NT2/D1 (cell line): ENCODE measurements around the gene GTPBP3.

Experiments used
- DNase-seq: peaks from one replicate; pipeline ENCODE4 v3.0.0-alpha.2; 2011; ENCODE audit warnings: low read depth, low spot score
- H3K27me3 ChIP-seq: 2 replicates; pipeline ENCODE4 v1.6.0; 2011; ENCODE audit warnings: mild to moderate bottlenecking; ENCODE audit not compliant: insufficient read length, insufficient read depth
- H3K36me3 ChIP-seq: 2 replicates; pipeline ENCODE4 v1.6.1; 2011; ENCODE audit warnings: mild to moderate bottlenecking, low read length, mixed read lengths; ENCODE audit not compliant: insufficient read depth, insufficient read length
- H3K4me1 ChIP-seq: 2 replicates; pipeline ENCODE4 v1.5.1; 2011; ENCODE audit not compliant: insufficient read depth, insufficient read length
- H3K4me3 ChIP-seq: 2 replicates; pipeline ENCODE4 v1.5.1; 2011; ENCODE audit warnings: low read depth; ENCODE audit not compliant: insufficient read length
- H3K9ac ChIP-seq: 2 replicates; pipeline ENCODE4 v1.6.0; 2011; ENCODE audit warnings: low read depth; ENCODE audit not compliant: insufficient read length
- H3K9me3 ChIP-seq: 2 replicates; pipeline ENCODE4 v1.5.1; 2011; ENCODE audit warnings: mild to moderate bottlenecking, low read length; ENCODE audit not compliant: insufficient read depth
- SUZ12 ChIP-seq: IDR thresholded peaks from 2 replicates; pipeline ENCODE4 v1.6.1; 2011; ENCODE audit not compliant: insufficient read length, insufficient read depth; ENCODE audit errors: extremely low read depth
- YY1 ChIP-seq: IDR thresholded peaks from 2 replicates; pipeline ENCODE4 v1.6.1; 2011; ENCODE audit not compliant: insufficient read length, insufficient read depth
- ZNF274 ChIP-seq: IDR thresholded peaks from 2 replicates; pipeline ENCODE4 v1.6.1; 2011; ENCODE audit warnings: mild to moderate bottlenecking, low read depth, low read length

Gene GTPBP3

DNA sequence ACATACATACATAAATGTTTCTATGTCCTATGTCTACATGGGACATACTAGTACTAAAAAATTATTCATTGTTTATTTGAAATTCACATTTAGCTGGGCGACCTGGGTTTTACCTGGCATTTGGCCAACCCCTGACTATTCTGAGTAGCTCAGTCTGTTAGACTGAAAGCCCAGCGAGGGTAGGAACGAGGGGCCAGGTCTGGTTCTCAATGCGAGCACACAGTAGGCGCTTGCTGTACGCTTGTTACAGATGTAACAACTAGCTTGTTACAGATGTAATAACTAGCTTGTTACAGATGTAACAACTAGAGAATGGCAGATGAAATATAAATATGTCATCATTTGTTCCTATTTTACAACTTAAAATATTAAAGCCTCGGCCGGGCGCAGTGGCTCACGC lies 1.8 kb upstream of the GTPBP3 start:
- H3K4me3 ChIP-seq: no peak overlapping the region
- H3K9me3 ChIP-seq: peaks cover 5% of the 10 kb centered on the region; the same call in 1 of the 2 replicates
- H3K27me3 ChIP-seq: no peaks in the 10 kb centered on the region
- DNase-seq: no peak
- TF ChIP-seq ZNF274: no peak
- TF ChIP-seq YY1: no peak
- TF ChIP-seq SUZ12: no peak
- H3K4me1 ChIP-seq: peaks cover 15% of the 10 kb centered on the region
- H3K36me3 ChIP-seq: peaks cover 36% of the 10 kb centered on the region
- H3K9ac ChIP-seq: no peak overlapping the region

DNA sequence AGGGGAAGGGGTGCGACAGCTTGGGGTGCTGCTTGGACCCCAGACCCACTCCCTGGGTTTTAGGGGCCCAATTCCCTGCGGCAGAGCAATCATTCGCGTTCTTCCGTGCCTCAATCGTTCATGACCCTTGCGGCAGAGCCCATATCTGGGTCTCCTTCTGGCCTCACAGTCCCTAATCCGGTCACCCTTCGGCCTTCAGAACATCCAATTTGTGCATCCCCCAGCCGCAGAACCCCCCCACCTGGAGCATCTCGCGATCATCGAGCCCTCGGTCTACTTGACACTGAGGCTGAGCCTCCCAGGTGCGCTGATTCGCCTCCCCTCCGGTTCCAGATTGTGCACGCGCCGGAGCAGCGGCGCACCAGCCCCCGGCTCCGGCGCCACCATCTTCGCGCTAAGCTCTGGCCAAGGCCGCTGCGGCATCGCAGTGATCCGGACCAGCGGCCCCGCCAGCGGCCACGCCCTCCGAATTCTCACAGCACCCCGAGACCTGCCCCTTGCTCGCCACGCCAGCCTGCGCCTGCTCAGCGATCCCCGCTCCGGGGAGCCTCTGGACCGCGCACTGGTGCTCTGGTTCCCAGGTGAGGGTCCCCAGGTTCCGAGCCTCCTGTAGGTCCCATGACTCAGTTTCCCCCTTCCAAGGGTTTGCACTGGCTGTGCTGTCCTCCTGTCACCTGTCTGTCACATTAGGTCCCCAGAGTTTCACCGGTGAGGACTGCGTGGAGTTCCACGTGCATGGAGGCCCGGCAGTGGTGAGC lies 501 bp downstream of the GTPBP3 start:
- Histone ChIP-seq H3K4me1 (peaks cover 24% of the 10 kb centered on the region), H3K4me3 (peak overlapping the region; percentile 99), H3K9ac (peak overlapping the region; percentile 97), H3K9me3 (peaks cover 2% of the 10 kb centered on the region; the same call in 1 of the 2 replicates), H3K27me3 (no peaks in the 10 kb centered on the region), H3K36me3 (peaks cover 36% of the 10 kb centered on the region)
- TF ChIP-seq ZNF274 (no peak), YY1 (no peak), SUZ12 (no peak)
- DNase-seq: no peak

DNA sequence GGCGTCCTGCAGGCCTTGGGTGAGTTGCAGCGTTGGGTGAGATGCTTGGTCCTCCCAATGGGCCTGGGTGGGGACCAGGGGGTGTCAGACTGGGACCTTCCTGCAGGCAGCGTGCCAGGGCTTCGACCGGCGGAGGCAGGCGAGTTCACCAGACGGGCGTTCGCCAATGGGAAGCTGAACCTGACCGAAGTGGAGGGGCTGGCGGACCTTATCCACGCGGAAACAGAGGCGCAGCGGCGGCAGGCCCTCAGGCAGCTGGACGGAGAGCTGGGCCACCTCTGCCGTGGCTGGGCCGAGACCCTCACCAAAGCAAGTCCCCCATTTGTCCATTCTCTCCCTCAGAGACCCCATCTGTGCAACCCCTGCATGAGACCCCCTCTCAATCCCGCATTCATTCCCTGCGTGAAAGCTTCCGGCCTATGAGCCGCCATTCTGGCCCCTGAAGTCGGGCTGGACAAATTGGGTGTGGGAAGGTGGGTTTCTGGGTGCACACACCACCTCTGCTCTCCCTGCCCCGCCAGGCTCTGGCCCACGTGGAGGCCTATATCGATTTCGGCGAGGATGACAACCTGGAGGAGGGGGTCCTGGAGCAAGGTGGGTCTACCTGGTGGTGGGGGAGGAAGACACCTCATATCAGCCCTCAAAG lies 1.2 kb downstream of the GTPBP3 start:
- Histone ChIP-seq H3K36me3 (peaks cover 34% of the 10 kb centered on the region), H3K27me3 (no peaks in the 10 kb centered on the region), H3K9ac (peak overlapping the region; percentile 97), H3K4me3 (peak overlapping the region; percentile 99), H3K4me1 (peaks cover 19% of the 10 kb centered on the region), H3K9me3 (no peaks in the 10 kb centered on the region)
- TF ChIP-seq ZNF274 (no peak), SUZ12 (no peak), YY1 (no peak)
- DNase-seq: no peak

DNA sequence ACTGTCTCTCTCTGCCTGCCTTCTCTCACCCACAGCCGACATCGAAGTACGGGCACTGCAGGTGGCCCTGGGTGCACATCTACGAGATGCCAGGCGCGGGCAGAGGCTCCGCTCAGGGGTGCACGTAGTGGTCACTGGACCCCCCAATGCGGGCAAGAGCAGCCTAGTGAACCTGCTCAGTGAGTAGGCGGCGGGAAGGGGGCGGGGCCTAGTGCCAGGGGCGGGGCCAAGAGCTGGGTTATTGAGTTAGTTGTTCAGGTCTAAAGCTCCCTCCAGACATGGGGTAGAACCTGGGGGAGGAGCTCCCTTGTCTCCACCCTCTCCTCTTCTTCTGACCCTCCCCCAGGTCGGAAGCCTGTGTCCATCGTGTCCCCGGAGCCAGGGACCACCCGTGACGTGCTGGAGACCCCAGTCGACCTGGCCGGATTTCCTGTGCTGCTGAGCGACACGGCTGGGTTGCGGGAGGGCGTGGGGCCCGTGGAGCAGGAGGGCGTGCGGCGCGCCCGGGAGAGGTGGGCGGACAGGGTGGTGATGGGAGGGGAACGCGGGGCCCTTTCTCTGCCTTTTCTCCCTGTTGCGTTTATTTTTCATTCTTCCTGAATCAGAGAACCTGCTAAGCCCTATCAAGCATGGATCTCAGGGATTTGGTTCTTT lies 1.9 kb downstream of the GTPBP3 start:
- no peak for DNase-seq

DNA sequence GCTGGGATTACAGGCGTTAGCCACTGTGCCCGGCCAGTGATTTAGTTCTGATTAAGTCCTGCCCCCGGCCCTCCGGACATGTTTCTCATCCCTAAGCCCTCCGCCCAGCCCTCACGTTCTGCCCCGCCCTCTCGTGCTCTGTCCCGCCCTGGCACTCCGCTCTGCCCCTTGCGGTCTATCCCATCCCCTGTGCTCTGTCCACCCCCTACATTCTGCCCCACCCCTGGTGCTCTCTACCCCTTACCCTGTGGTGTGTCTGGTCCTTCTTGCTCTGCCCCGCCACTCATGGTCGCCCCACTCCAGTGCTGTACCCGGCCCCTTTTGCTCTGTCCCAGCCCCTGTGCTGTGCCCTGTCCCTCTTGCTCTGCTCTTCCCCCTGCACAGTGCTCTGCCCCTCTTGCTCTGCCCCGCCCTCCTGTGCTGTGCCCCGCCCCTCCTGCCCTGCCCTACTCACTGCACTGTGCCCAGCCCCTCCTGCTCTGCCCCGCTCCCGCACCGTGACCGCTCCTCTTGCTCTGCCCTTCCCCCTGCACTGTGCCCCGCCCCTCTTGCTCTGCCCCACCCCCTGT lies 3.0 kb downstream of the GTPBP3 start:
- H3K9ac ChIP-seq: peak overlapping the region; percentile 37
- H3K4me3 ChIP-seq: no peak overlapping the region
- H3K36me3 ChIP-seq: peaks cover 40% of the 10 kb centered on the region
- H3K27me3 ChIP-seq: no peaks in the 10 kb centered on the region
- TF ChIP-seq SUZ12: no peak
- no peak for TF ChIP-seq ZNF274
- no peak for TF ChIP-seq YY1
- no peak for DNase-seq
- no peaks in the 10 kb centered on the region for H3K9me3 ChIP-seq
- peaks cover 19% of the 10 kb centered on the region for H3K4me1 ChIP-seq

More for the DNA sequence above, 1.9 kb downstream of the GTPBP3 start:
- TF ChIP-seq SUZ12: no peak
- TF ChIP-seq YY1: no peak
- no peak for TF ChIP-seq ZNF274
- Histone ChIP-seq H3K9me3 (no peaks in the 10 kb centered on the region), H3K36me3 (peaks cover 39% of the 10 kb centered on the region), H3K27me3 (no peaks in the 10 kb centered on the region), H3K4me1 (peaks cover 19% of the 10 kb centered on the region), H3K9ac (peak overlapping the region; percentile 27), H3K4me3 (no peak overlapping the region)

DNA sequence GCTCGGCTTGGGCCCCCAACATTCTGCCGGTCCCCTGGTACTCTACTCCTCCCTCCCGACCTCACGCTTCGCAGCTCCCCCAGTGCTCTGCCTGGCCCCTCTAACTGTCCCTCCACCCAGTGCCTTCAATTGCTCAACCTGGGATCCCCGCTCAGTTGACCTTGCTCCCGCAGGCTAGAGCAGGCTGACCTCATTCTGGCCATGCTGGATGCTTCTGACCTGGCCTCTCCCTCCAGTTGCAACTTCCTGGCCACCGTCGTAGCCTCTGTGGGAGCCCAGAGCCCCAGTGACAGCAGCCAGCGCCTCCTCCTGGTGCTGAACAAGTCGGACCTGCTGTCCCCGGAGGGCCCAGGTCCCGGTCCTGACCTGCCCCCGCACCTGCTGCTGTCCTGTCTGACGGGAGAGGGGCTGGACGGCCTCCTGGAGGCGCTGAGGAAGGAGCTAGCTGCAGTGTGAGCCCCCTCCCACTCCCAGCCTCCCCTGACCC lies 3.6 kb downstream of the GTPBP3 start:
- Histone ChIP-seq H3K36me3 (peaks cover 40% of the 10 kb centered on the region), H3K4me1 (peaks cover 19% of the 10 kb centered on the region), H3K9ac (peak overlapping the region; percentile 65), H3K9me3 (no peaks in the 10 kb centered on the region), H3K27me3 (no peaks in the 10 kb centered on the region), H3K4me3 (no peak overlapping the region)
- DNase-seq: no peak
- TF ChIP-seq ZNF274: no peak
- TF ChIP-seq SUZ12: no peak
- TF ChIP-seq YY1: no peak

DNA sequence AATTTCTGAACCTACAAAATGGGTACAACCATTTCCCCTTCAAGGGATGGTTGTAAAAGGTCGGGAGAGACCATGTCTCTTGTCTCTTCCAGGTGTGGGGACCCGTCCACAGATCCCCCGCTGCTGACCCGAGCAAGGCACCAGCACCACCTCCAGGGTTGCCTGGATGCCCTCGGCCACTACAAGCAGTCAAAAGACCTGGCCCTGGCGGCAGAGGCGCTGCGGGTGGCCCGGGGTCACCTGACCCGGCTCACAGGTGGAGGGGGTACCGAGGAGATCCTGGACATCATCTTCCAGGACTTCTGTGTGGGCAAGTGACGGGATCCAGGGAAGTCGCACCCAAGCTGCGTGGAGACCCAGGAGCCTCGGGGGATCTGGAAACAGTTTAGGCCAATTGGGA lies 4.0 kb downstream of the GTPBP3 start:
- Histone ChIP-seq H3K4me3 (no peak overlapping the region), H3K27me3 (no peaks in the 10 kb centered on the region), H3K4me1 (peaks cover 19% of the 10 kb centered on the region), H3K9me3 (no peaks in the 10 kb centered on the region), H3K36me3 (peaks cover 40% of the 10 kb centered on the region), H3K9ac (no peak overlapping the region)
- no peak for DNase-seq
- no peak for TF ChIP-seq ZNF274
- TF ChIP-seq SUZ12: no peak
- no peak for TF ChIP-seq YY1
